Body of pancreas (tissue), 4 donors: Measurements from ENCODE around the gene TNS3. TPM values are rescaled to one million over a fixed set of nuclear protein-coding genes. Genes with fewer than 3 reads are reported as not detected.
A peak's percentile ranks its signal among the peaks of the same experiment; 100 is the strongest.

ENCODE experiments used
- ATAC-seq: fragments of 150-250 bp; one replicate; pipeline ENCODE4 v1.9.1; 2016
- DNase-seq, 4 donors: peaks; one replicate each; pipeline ENCODE4 v3.0.0-alpha.2; 2019
- H3K27ac ChIP-seq, 4 donors: fragments of 200-600 bp; sonication (generic); 1 replicate in 3 of 4; 2 replicates in 1 of 4; pipeline versions ENCODE4 v1.5.1 to v1.6.1; 2016 to 2019; ENCODE audit warnings: mild to moderate bottlenecking in 1 of 4, mixed read lengths in 1 of 4, moderate library complexity in 1 of 4
- H3K27me3 ChIP-seq, 2 donors: fragments of 200-600 bp; sonication (generic); one replicate each; pipeline ENCODE4 v1.6.0; 2016; ENCODE audit warnings: mild to moderate bottlenecking in 1 of 2
- H3K36me3 ChIP-seq, 2 donors: fragments of 200-600 bp; sonication (generic); replicated peaks in 1 of 2; 2 replicates each; pipeline ENCODE4 v1.5.1; 2016; ENCODE audit warnings: low read depth in 2 of 2; ENCODE audit not compliant: insufficient read depth in 1 of 2
- H3K4me1 ChIP-seq: fragments of 200-600 bp; sonication (generic); one replicate; pipeline ENCODE4 v1.6.0; 2016
- H3K4me3 ChIP-seq, 2 donors: fragments of 200-600 bp; sonication (generic); 1 replicate in 1 of 2; 2 replicates in 1 of 2; pipeline ENCODE4 v1.5.1; 2016 to 2019
- H3K9me3 ChIP-seq, 3 donors: fragments of 200-600 bp; sonication (generic); 1 replicate in 2 of 3; 2 replicates in 1 of 3; pipeline ENCODE4 v1.5.1; 2016
- POLR2A ChIP-seq, 3 donors: fragments of 450-650 bp; IDR thresholded peaks; one replicate each; pipeline ENCODE4 v1.6.1; 2016; ENCODE audit warnings: antibody characterized with exemption in 3 of 3, mild to moderate bottlenecking in 2 of 3
- WGBS, 2 donors: methylation state at CpG; one replicate each; pipeline ENCODE4 v1.1.5; 2017; 5-methylcytosine and 5-hydroxymethylcytosine counted together
- intact Hi-C: fragments of 100-400 bp; cut with DNase I; formaldehyde crosslinking; loops from one replicate; pipeline ENCODE4 v1.15.1; 2023
- total RNA-seq, 2 donors: library from RNA; depleted of rRNA; stranded (reverse); fragments of >200 nt; gene quantifications; one replicate each; pipeline ENCODE4 v1.1.0, GENCODE V29; 2016
- TF ChIP-seq, protein P1 (sequence below), 7 experiments: fragments of 450-650 bp in 4 of 7; fragments of 200-600 bp in 3 of 7; sonication (generic) in 3 of 7; IDR thresholded peaks; one replicate each; pipeline ENCODE4 v1.5.1; 2016 to 2019; ENCODE audit warnings: antibody characterized with exemption in 7 of 7

TNS3 gene
- total RNA-seq, 2 donors from 2014 or later: 100 to 265 TPM

DNA sequence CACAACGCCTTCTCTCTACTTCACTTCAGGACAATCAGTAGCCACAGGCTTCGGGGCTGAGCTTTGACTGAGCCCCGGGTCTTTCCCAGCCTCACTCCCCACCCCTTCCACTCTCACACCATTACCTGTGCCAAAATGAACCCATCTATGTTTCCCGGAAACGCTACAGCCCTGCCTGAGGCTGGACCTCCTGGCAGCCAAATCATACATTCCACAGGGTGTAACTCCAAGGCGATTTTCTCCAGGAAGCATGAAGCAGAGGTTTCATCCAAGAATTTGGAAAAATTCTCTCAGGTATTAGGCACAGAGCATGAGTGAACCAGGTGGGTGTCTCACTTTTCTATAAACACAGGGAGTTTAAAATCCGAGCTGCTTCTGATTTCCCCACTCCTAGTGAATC lies 286.3 kb downstream of the TNS3 start:
- TF ChIP-seq, protein P1, sequence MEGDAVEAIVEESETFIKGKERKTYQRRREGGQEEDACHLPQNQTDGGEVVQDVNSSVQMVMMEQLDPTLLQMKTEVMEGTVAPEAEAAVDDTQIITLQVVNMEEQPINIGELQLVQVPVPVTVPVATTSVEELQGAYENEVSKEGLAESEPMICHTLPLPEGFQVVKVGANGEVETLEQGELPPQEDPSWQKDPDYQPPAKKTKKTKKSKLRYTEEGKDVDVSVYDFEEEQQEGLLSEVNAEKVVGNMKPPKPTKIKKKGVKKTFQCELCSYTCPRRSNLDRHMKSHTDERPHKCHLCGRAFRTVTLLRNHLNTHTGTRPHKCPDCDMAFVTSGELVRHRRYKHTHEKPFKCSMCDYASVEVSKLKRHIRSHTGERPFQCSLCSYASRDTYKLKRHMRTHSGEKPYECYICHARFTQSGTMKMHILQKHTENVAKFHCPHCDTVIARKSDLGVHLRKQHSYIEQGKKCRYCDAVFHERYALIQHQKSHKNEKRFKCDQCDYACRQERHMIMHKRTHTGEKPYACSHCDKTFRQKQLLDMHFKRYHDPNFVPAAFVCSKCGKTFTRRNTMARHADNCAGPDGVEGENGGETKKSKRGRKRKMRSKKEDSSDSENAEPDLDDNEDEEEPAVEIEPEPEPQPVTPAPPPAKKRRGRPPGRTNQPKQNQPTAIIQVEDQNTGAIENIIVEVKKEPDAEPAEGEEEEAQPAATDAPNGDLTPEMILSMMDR (IDR thresholded peaks at IDR 0.05): no peak
- no peak for TF ChIP-seq POLR2A (IDR thresholded peaks at IDR 0.05)
- DNase-seq (no peak), ATAC-seq (no peak)
- intact Hi-C loops: no loop called here
- H3K36me3 ChIP-seq: peaks cover 10 to 29% of the 10 kb centered on the region in 2 donors
- H3K27ac ChIP-seq: no peak overlapping the region
- peaks cover 14% of the 10 kb centered on the region for H3K4me1 ChIP-seq
- no peaks in the 10 kb centered on the region for H3K27me3 ChIP-seq
- H3K9me3 ChIP-seq: no peaks in the 10 kb centered on the region
- no peak overlapping the region for H3K4me3 ChIP-seq
- 78 to 83% methylated on average over 7 of the region's 7 CpGs for WGBS, 2 donors

DNA sequence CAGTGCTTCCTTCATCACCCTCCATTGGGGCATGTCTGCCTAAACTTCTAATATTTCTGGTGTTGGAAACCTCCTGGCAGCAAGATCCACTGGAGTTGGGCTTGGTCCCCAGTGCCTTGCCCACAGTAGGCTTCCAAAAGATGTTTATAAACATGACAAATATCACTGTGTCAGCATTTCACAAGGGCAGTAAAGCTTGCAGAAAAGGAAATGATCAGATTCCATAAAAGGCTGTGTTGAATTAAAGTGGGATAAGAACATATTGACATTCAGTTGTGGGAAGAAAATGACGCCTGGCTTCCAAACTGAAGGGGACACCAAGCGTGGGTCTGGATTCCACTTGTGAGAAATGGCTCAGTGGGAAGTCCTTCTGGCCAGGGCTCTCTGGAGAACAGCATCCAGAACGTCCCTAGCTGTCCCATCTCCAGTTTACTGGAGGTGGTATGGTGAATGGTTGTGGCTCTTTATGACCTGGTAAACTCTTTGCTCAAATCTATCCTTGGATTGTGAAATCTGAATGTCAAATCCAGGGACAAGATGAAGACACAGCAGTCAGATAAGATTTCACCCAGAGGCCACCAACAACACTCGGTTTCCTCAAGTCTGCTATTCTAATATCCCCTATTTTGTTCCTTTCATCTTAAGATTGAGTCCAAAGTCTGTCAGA lies 287.2 kb downstream of the TNS3 start:
- no peak for TF ChIP-seq POLR2A (IDR thresholded peaks at IDR 0.05)
- TF ChIP-seq, protein P1 (IDR thresholded peaks at IDR 0.05): no peak
- peaks cover 10 to 22% of the 10 kb centered on the region in 2 donors for H3K36me3 ChIP-seq

DNA sequence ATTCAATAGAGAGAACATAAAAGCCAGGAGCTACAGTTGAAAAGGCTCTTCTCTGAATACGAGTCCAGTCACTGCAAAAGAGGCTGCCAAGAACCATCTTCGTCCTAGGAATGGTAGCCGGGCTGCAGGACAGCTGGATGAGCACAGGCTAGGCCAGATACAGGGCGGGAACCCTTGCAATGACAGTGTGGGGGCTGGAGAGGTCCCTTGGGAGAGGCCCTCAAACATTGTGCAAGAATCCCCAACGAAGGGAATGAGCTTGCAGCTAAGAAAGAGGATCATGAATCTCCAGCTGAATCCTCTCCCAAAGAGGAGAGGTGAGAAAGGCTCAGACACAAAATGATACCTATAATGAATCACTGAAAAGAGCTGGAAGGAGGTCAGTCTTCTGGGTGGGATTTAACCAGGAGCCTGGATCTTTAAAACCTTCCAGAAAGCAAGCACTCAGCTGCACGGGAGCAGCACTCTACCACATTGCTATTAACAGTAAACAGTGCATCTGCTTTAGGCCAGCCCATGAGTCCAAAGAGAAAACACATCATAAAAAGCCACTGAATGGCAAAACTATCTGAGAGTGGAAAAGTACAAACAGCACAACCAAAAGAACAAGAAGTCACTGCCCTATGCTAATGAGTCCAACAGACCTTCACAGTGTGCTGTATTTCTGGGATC lies 287.9 kb downstream of the TNS3 start:
- Histone ChIP-seq H3K27ac (peak overlapping the region in 2 of 4 donors; percentile 10 to 42), H3K4me3 (no peak overlapping the region), H3K9me3 (no peaks in the 10 kb centered on the region), H3K4me1 (peaks cover 14% of the 10 kb centered on the region), H3K36me3 (peaks cover 10 to 22% of the 10 kb centered on the region in 2 donors), H3K27me3 (no peaks in the 10 kb centered on the region)
- intact Hi-C loops: no loop called here
- TF ChIP-seq POLR2A (IDR thresholded peaks at IDR 0.05): no peak
- TF ChIP-seq, protein P1 (IDR thresholded peaks at IDR 0.05): no peak
- WGBS, 2 donors: 74 to 84% methylated on average over 6 of the region's 6 CpGs
- peak; percentile 36 for ATAC-seq
- peak in 3 of 4 donors; percentile 30 to 52 (median 39) for DNase-seq

More for the DNA sequence above, 287.2 kb downstream of the TNS3 start:
- Histone ChIP-seq H3K27ac (peak overlapping the region in 2 of 4 donors; percentile 10 to 42), H3K27me3 (no peaks in the 10 kb centered on the region), H3K9me3 (no peaks in the 10 kb centered on the region), H3K4me3 (no peak overlapping the region), H3K4me1 (peaks cover 14% of the 10 kb centered on the region)
- intact Hi-C loops: no loop called here
- WGBS, 2 donors: 85 to 86% methylated on average over 4 of the region's 4 CpGs
- ATAC-seq: no peak
- DNase-seq: no peak

DNA sequence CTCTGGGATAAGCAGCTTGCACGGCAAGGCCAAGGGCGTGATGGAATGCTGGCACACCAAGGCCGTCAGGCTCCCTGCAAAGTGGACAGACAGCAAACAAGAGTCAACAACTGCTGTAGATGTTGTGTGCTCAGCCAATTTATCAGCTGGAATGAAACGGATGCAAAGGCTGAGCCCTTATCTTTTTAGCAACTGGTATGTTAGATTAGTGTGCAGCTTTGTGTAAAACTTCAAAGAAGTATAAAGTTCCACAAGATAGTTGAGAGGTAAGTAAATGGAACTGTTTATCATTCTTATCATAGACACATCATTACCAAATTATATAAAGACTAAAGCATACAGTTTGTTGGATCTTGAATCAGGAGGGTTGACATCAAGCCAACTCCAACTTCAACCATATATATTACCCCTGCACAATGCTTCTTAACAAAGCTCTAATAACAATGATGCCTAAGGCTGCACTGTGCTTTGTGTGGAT lies 289.0 kb downstream of the TNS3 start:
- TF ChIP-seq, protein P1 (IDR thresholded peaks at IDR 0.05): no peak
- no peak for TF ChIP-seq POLR2A (IDR thresholded peaks at IDR 0.05)
- DNase-seq (no peak), ATAC-seq (no peak)
- no peaks in the 10 kb centered on the region for H3K27me3 ChIP-seq
- 12 to 25% methylated on average over 4 of the region's 4 CpGs for WGBS, 2 donors
- no peak overlapping the region for H3K27ac ChIP-seq
- H3K4me1 ChIP-seq: peaks cover 14% of the 10 kb centered on the region
- no peak overlapping the region for H3K4me3 ChIP-seq
- H3K36me3 ChIP-seq: peaks cover 10 to 27% of the 10 kb centered on the region in 2 donors
- no peaks in the 10 kb centered on the region for H3K9me3 ChIP-seq
- intact Hi-C loops: no loop called here
